HL-60 (cell line): Measurements from ENCODE around the gene NPR3.

Experiments used
- DNase-seq, 2 experiments: peaks; one replicate each; pipeline ENCODE4 v3.0.0-alpha.2; 2010 to 2020; ENCODE audit warnings: low read depth in 1 of 2, low spot score in 1 of 2
- H3K27ac ChIP-seq: fragments of 250-450 bp; sonication (Bioruptor Pico); replicated peaks from 2 replicates; pipeline ENCODE4 v1.5.1; 2020; ENCODE audit warnings: mild to moderate bottlenecking, moderate library complexity
- H3K27me3 ChIP-seq: fragments of 250-450 bp; sonication (Bioruptor Pico); 2 replicates; pipeline ENCODE4 v1.5.1; 2021; ENCODE audit warnings: mild to moderate bottlenecking, moderate library complexity; ENCODE audit not compliant: insufficient read depth, poor library complexity, severe bottlenecking
- H3K4me3 ChIP-seq: replicated peaks from 2 replicates; pipeline ENCODE4 v1.5.1; 2011; ENCODE audit warnings: mild to moderate bottlenecking, control low read depth, low read length; ENCODE audit not compliant: insufficient read depth
- GABPA ChIP-seq: IDR thresholded peaks from 2 replicates; pipeline ENCODE4 v1.6.1; 2012; ENCODE audit warnings: low read depth
- POLR2AphosphoS5 ChIP-seq: IDR thresholded peaks from 2 replicates; pipeline ENCODE4 v1.6.1; 2012; ENCODE audit warnings: low read depth
- SPI1 ChIP-seq: IDR thresholded peaks from 2 replicates; pipeline ENCODE4 v1.6.1; 2012; ENCODE audit warnings: low read depth, mild to moderate bottlenecking, borderline replicate concordance
- TF ChIP-seq, protein P1 (sequence below): IDR thresholded peaks from 2 replicates; pipeline ENCODE4 v1.6.1; 2012; ENCODE audit warnings: low read depth; ENCODE audit not compliant: insufficient replicate concordance
- TF ChIP-seq, protein P2 (sequence below): IDR thresholded peaks from one replicate; pipeline ENCODE4 v1.5.1; 2011; ENCODE audit warnings: low read length, control low read depth, inconsistent platforms; ENCODE audit not compliant: insufficient read depth

The NPR3 gene

DNA sequence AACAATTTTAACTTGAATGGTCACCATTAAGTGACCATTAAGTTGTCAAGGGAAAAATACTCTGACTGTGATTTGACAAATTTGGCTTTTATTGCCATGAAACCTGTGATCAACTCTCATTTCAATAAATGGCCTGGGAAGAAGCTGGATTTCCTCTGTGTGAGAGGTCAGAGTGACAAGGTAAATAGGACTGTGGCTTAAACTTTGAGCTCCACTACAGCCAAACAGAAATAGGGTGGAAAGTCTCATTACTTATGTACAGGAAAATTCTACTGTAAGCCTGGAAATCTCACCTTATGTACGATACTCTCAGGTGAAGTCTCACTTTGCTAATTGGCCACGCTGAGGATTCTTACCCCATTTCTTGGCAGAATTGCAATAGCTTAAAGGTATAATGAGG, 67.3 kb downstream of the NPR3 start:
- no peak for DNase-seq
- H3K27ac ChIP-seq = no peak overlapping the region
- H3K4me3 ChIP-seq = no peak overlapping the region
- H3K27me3 ChIP-seq = no peaks in the 10 kb centered on the region
- TF ChIP-seq SPI1 (no peak), POLR2AphosphoS5 (no peak), GABPA (no peak)
- TF ChIP-seq, protein P1, sequence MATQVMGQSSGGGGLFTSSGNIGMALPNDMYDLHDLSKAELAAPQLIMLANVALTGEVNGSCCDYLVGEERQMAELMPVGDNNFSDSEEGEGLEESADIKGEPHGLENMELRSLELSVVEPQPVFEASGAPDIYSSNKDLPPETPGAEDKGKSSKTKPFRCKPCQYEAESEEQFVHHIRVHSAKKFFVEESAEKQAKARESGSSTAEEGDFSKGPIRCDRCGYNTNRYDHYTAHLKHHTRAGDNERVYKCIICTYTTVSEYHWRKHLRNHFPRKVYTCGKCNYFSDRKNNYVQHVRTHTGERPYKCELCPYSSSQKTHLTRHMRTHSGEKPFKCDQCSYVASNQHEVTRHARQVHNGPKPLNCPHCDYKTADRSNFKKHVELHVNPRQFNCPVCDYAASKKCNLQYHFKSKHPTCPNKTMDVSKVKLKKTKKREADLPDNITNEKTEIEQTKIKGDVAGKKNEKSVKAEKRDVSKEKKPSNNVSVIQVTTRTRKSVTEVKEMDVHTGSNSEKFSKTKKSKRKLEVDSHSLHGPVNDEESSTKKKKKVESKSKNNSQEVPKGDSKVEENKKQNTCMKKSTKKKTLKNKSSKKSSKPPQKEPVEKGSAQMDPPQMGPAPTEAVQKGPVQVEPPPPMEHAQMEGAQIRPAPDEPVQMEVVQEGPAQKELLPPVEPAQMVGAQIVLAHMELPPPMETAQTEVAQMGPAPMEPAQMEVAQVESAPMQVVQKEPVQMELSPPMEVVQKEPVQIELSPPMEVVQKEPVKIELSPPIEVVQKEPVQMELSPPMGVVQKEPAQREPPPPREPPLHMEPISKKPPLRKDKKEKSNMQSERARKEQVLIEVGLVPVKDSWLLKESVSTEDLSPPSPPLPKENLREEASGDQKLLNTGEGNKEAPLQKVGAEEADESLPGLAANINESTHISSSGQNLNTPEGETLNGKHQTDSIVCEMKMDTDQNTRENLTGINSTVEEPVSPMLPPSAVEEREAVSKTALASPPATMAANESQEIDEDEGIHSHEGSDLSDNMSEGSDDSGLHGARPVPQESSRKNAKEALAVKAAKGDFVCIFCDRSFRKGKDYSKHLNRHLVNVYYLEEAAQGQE = no peak
- TF ChIP-seq, protein P2, sequence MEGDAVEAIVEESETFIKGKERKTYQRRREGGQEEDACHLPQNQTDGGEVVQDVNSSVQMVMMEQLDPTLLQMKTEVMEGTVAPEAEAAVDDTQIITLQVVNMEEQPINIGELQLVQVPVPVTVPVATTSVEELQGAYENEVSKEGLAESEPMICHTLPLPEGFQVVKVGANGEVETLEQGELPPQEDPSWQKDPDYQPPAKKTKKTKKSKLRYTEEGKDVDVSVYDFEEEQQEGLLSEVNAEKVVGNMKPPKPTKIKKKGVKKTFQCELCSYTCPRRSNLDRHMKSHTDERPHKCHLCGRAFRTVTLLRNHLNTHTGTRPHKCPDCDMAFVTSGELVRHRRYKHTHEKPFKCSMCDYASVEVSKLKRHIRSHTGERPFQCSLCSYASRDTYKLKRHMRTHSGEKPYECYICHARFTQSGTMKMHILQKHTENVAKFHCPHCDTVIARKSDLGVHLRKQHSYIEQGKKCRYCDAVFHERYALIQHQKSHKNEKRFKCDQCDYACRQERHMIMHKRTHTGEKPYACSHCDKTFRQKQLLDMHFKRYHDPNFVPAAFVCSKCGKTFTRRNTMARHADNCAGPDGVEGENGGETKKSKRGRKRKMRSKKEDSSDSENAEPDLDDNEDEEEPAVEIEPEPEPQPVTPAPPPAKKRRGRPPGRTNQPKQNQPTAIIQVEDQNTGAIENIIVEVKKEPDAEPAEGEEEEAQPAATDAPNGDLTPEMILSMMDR = no peak

DNA sequence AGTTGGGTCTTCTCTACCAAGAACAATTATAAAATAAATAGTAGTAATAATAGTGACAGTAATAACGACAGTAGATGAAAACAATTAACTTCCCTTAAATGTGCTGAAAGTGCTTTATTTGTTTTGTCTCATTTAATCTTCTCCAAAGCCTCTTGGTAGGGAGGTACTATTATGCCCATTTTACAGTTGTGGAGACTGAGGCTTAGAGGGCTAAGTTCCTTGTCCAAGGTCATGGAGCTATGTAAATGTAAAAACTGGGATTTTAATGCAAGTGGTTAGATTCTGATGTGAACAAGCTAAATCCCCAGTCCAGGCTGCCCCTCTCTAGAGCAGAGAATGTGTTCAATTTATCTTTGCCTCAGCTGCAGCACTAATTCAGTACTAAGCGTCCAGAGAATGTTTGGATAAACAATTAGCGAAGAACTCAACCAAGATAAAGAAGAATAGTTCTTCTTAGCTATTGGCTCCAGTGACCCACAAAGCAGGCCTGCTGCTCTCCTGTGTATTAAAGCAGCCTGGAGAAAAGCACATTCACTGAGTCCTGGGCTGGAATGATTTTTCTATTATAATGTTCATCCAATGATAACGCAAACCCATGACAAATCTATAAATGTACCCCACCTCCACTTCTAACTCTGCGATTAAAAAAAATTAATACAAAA, 68.8 kb downstream of the NPR3 start:
- no peak overlapping the region for H3K27ac ChIP-seq

DNA sequence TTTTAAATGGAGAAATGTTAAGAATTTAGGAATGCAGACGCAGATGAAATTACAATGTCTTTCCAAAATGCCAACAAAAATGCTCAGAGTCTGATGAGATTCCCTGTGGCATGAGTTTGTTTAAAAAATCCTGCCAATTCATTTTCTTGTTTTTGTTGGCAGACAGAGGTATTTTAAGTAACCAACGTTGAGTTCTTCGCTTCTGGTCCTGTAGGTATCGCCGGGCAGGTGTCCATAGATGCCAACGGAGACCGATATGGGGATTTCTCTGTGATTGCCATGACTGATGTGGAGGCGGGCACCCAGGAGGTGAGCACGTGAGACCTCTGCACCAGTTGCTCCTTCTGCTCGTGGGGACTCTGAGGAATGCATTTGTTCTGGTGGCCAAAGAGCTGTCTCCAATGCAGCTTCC, 69.4 kb downstream of the NPR3 start:
- no peak for DNase-seq
- TF ChIP-seq SPI1 (no peak), GABPA (no peak)
- TF ChIP-seq, protein P2 = no peak
- TF ChIP-seq, protein P1 = no peak
- Histone ChIP-seq H3K27me3 (no peaks in the 10 kb centered on the region), H3K4me3 (no peak overlapping the region), H3K27ac (no peak overlapping the region)

More for the DNA sequence above, 68.8 kb downstream of the NPR3 start:
- DNase-seq = no peak
- TF ChIP-seq, protein P1 = no peak
- TF ChIP-seq POLR2AphosphoS5 (no peak), GABPA (no peak), SPI1 (no peak)
- TF ChIP-seq, protein P2 = no peak
- Histone ChIP-seq H3K4me3 (no peak overlapping the region), H3K27me3 (no peaks in the 10 kb centered on the region)
